GM19397 (cell line): Measurements from ENCODE around the gene PRKAG3.

Source experiments
- ATAC-seq: cut with Tn5 transposase; IDR thresholded peaks from one replicate; pipeline ENCODE4 v1.9.1; 2021; ENCODE audit warnings: mild to moderate bottlenecking, moderate library complexity; ENCODE audit not compliant: unreplicated experiment

Gene PRKAG3

GRCh38 chr2:218815649-218816048 is 16.0 kb downstream of the PRKAG3 start:
- ATAC-seq: no peak

- no peak for ATAC-seq
Observed at GRCh38 chr2:218815244-218815637, 16.4 kb downstream of the PRKAG3 start.

GRCh38 chr2:218814540-218815243 is 16.9 kb downstream of the PRKAG3 start:
- no peak for ATAC-seq

GRCh38 chr2:218813771-218814460 is 17.7 kb downstream of the PRKAG3 start:
- no peak for ATAC-seq

GRCh38 chr2:218812861-218813260 is 18.7 kb downstream of the PRKAG3 start:
- no peak for ATAC-seq

- ATAC-seq: no peak
Observed at GRCh38 chr2:218812096-218812815, 19.3 kb downstream of the PRKAG3 start.

GRCh38 chr2:218811382-218811781 is 20.2 kb downstream of the PRKAG3 start:
- ATAC-seq: no peak

- no peak for ATAC-seq
Observed at GRCh38 chr2:218810256-218810655, 21.3 kb downstream of the PRKAG3 start.

- no peak for ATAC-seq
Observed at GRCh38 chr2:218809515-218809914, 22.1 kb downstream of the PRKAG3 start.

- ATAC-seq: no peak
Observed at GRCh38 chr2:218807626-218808025, 24.0 kb downstream of the PRKAG3 start.

GRCh38 chr2:218806346-218806978 is 25.1 kb downstream of the PRKAG3 start:
- no peak for ATAC-seq

GRCh38 chr2:218805627-218806026 is 26.0 kb downstream of the PRKAG3 start:
- ATAC-seq: no peak

- no peak for ATAC-seq
Observed at GRCh38 chr2:218804817-218805216, 26.8 kb downstream of the PRKAG3 start.

- no peak for ATAC-seq
Observed at GRCh38 chr2:218802386-218802994, 29.1 kb downstream of the PRKAG3 start.

GRCh38 chr2:218799990-218800389 is 31.6 kb downstream of the PRKAG3 start:
- ATAC-seq: no peak

GRCh38 chr2:218798767-218799504 is 32.7 kb downstream of the PRKAG3 start:
- ATAC-seq: no peak

- no peak for ATAC-seq
Observed at GRCh38 chr2:218796691-218797090, 34.9 kb downstream of the PRKAG3 start.

GRCh38 chr2:218792433-218792832 is 39.2 kb downstream of the PRKAG3 start:
- ATAC-seq: no peak

- no peak for ATAC-seq
Observed at GRCh38 chr2:218788529-218789255, 42.9 kb downstream of the PRKAG3 start.

GRCh38 chr2:218786133-218786532 is 45.5 kb downstream of the PRKAG3 start:
- no peak for ATAC-seq
